ENCODE measurements around the gene P2RX4. TPM values are rescaled to one million over a fixed set of nuclear protein-coding genes. Genes with fewer than 3 reads are reported as not detected.

P2RX4 gene
- total and polyA plus RNA-seq, 2 donors (not counting 1 experiment from before 2014, with no cell fraction given): 30.4 to 31.9 TPM

- Histone ChIP-seq H4K20me1 (ENCODE audit: control insufficient read depth, insufficient read depth, low read length, poor library complexity, severe bottlenecking) (no peaks in the 10 kb centered on the region), H3K4me3 (ENCODE audit: control extremely low read depth in 1 of 5, extremely low read depth in 1 of 5, insufficient read depth in 1 of 5, low read depth in 2 of 5, low read length in 4 of 5) (no peak overlapping the region), H2AFZ (ENCODE audit: insufficient read depth, low read depth, low read length, poor library complexity, severe bottlenecking) (no peak overlapping the region), H3K27ac (ENCODE audit: low read length in 2 of 2) (no peak overlapping the region), H3K79me2 (ENCODE audit: control insufficient read depth, insufficient read depth, low read length) (no peaks in the 10 kb centered on the region), H3K4me1 (ENCODE audit: control insufficient read depth in 2 of 2, insufficient read depth in 2 of 2, low read length in 2 of 2) (peaks cover 0 to 6% of the 10 kb centered on the region in 2 donors), H3K9me3 (ENCODE audit: control extremely low read depth in 1 of 3, control insufficient read depth in 2 of 3, insufficient read depth in 1 of 3, low read length in 2 of 3) (no peaks in the 10 kb centered on the region), H3K4me2 (replicated peaks; ENCODE audit: low read depth, low read length, poor library complexity, severe bottlenecking) (no peak overlapping the region), H3K9ac (ENCODE audit: low read length) (no peak overlapping the region), H3K27me3 (replicated peaks in 1 of 4; ENCODE audit: control extremely low read depth in 1 of 4, control insufficient read depth in 3 of 4, insufficient read depth in 4 of 4, low read length in 3 of 4) (no peaks in the 10 kb centered on the region), H3K36me3 (replicated peaks in 1 of 2; ENCODE audit: control extremely low read depth in 1 of 2, control insufficient read depth in 1 of 2, extremely low read depth in 1 of 2, insufficient read depth in 2 of 2, low read length in 1 of 2) (peaks cover 0 to 23% of the 10 kb centered on the region in 2 experiments)
- Mint-ChIP-seq H3K9me3 (ENCODE audit: insufficient read depth) (no peaks in the 10 kb centered on the region), H3K27ac (no peak overlapping the region), H3K4me1 (peaks cover 10% of the 10 kb centered on the region), H3K4me3 (no peak overlapping the region), H3K27me3 (no peaks in the 10 kb centered on the region)
- CTCF ChIA-PET: interaction anchor here (0.6 to 2.8 kb wide), 2 partner anchors 8 to 636 kb away, joined by 3 to 22 read pairs; no protein-coding TSS in a partner anchor
- TF ChIP-seq EZH2 (IDR thresholded peaks at IDR 0.05; ENCODE audit: borderline replicate concordance, insufficient read depth, low read depth, low read length, poor library complexity, severe bottlenecking): no peak
- TF ChIP-seq CTCF (IDR thresholded peaks at IDR 0.05): no peak
- ATAC-seq (ENCODE audit: low read depth) (no peak), DNase-seq (no peak)
- WGBS (ENCODE audit: insufficient coverage): 92% methylated on average over 16 of the region's 16 CpGs
- POLR2A ChIA-PET: no interaction called here
- intact Hi-C loops (cut with micrococcal nuclease): loop anchor here (5.0 kb wide), 1 partner anchor 650 kb away; the partner anchor contains the start of gene POP5
Measured at GRCh38 chr12:121232163-121232562, 22.2 kb downstream of the P2RX4 start.

DNA sequence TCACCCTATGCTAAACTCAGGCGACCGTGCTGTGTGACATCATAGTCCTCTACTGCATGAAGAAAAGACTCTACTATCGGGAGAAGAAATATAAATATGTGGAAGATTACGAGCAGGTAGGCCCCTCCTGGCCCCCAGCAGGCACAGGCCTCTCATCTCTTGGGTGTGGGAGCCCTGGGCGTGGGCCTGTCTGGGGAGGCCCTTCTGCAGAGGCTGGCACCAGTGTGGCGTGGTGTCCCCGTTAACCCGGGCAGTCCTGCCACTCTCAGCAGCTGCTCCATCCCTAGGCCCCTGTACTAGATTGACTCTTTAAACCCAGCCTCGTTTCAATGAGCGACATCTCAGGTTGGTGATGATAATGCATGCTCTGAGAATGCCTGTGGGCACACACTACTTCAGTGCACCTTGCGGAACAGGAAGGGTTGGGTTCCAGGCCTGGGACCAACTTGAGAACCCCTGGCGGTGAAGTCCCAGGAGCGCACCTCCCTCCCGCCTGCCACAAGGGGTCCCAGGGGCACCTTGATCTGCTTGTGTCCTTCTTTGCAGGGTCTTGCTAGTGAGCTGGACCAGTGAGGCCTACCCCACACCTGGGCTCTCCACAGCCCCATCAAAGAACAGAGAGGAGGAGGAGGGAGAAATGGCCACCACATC is 23.2 kb downstream of the P2RX4 start:
- Histone ChIP-seq H3K9me3 (ENCODE audit: control extremely low read depth in 1 of 3, control insufficient read depth in 2 of 3, insufficient read depth in 1 of 3, low read length in 2 of 3) (no peaks in the 10 kb centered on the region), H3K36me3 (replicated peaks in 1 of 2; ENCODE audit: control extremely low read depth in 1 of 2, control insufficient read depth in 1 of 2, extremely low read depth in 1 of 2, insufficient read depth in 2 of 2, low read length in 1 of 2) (peaks cover 0 to 25% of the 10 kb centered on the region in 2 experiments), H3K4me1 (ENCODE audit: control insufficient read depth in 2 of 2, insufficient read depth in 2 of 2, low read length in 2 of 2) (no peaks in the 10 kb centered on the region), H4K20me1 (ENCODE audit: control insufficient read depth, insufficient read depth, low read length, poor library complexity, severe bottlenecking) (no peaks in the 10 kb centered on the region), H2AFZ (ENCODE audit: insufficient read depth, low read depth, low read length, poor library complexity, severe bottlenecking) (no peak overlapping the region), H3K27me3 (replicated peaks in 1 of 4; ENCODE audit: control extremely low read depth in 1 of 4, control insufficient read depth in 3 of 4, insufficient read depth in 4 of 4, low read length in 3 of 4) (no peaks in the 10 kb centered on the region), H3K79me2 (ENCODE audit: control insufficient read depth, insufficient read depth, low read length) (no peaks in the 10 kb centered on the region), H3K27ac (ENCODE audit: low read length in 2 of 2) (no peak overlapping the region), H3K9ac (ENCODE audit: low read length) (no peak overlapping the region), H3K4me2 (replicated peaks; ENCODE audit: low read depth, low read length, poor library complexity, severe bottlenecking) (no peak overlapping the region), H3K4me3 (ENCODE audit: control extremely low read depth in 1 of 5, extremely low read depth in 1 of 5, insufficient read depth in 1 of 5, low read depth in 2 of 5, low read length in 4 of 5) (no peak overlapping the region)
- H3K4me1 Mint-ChIP-seq: peaks cover 6% of the 10 kb centered on the region
- WGBS (ENCODE audit: insufficient coverage): 97% methylated on average over 9 of the region's 14 CpGs
- TF ChIP-seq EZH2 (IDR thresholded peaks at IDR 0.05; ENCODE audit: borderline replicate concordance, insufficient read depth, low read depth, low read length, poor library complexity, severe bottlenecking) (no peak), CTCF (IDR thresholded peaks at IDR 0.05) (no peak)
- ChIA-PET CTCF (no interaction called here), POLR2A (no interaction called here)
- no peak overlapping the region for H3K27ac Mint-ChIP-seq
- no peaks in the 10 kb centered on the region for H3K27me3 Mint-ChIP-seq
- H3K9me3 Mint-ChIP-seq (ENCODE audit: insufficient read depth): no peaks in the 10 kb centered on the region
- DNase-seq (no peak), ATAC-seq (ENCODE audit: low read depth) (no peak)
- H3K4me3 Mint-ChIP-seq: no peak overlapping the region
- intact Hi-C loops (cut with micrococcal nuclease): loop anchor here (5.0 kb wide), 1 partner anchor 651 kb away; the partner anchor contains the start of gene POP5

Data from B cell (primary cell).